ENCODE measurements around the gene SMIM23. TPM values are rescaled to one million over a fixed set of nuclear protein-coding genes. Genes with fewer than 3 reads are reported as not detected.
A peak's percentile ranks its signal among the peaks of the same experiment; 100 is the strongest.

SMIM23 gene
- polyA plus RNA-seq, 3 donors, result not detected

DNA sequence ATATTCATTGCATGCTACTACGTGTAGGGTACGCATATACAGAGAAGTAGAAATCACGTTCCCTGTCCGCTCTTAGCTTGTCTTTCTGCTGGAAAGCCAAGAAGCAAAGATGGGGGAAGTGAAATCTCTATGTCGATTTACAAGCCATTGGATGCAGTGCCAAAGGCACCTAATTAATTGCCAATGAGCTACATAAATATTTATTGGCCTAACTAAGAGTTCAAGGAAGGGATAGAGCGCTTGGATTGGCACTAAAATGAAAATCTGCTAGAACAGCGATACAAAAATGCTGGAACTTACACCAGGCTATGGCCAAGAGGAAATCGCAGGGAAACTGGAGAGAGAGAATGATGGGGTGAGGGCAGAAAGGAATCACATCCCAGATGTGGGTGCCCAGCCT, 10.8 kb downstream of the SMIM23 start:
- H3K27me3 ChIP-seq (ENCODE audit: control insufficient read depth in 2 of 2, insufficient read depth in 2 of 2, low read length in 2 of 2), result no peaks in the 10 kb centered on the region
- no peak for TF ChIP-seq CTCF (IDR thresholded peaks at IDR 0.05)
- Mint-ChIP-seq H3K9me3 (no peaks in the 10 kb centered on the region), H3K4me3 (no peak overlapping the region), H3K36me3 (no peaks in the 10 kb centered on the region), H3K27me3 (ENCODE audit: low read depth in 3 of 3) (peaks cover 0 to 3% (median 2%) of the 10 kb centered on the region in 3 donors), H3K27ac (no peak overlapping the region), H3K4me1 (peaks cover 6% of the 10 kb centered on the region)
- H3K9ac ChIP-seq (ENCODE audit: insufficient read depth, low read length, poor library complexity, severe bottlenecking), result no peak overlapping the region
- intact Hi-C loops (cut with micrococcal nuclease), result no loop called here
- no peak overlapping the region for H3K4me2 ChIP-seq (replicated peaks; ENCODE audit: extremely low read depth, low read length, poor library complexity, severe bottlenecking)
- no peak overlapping the region for H3K27ac ChIP-seq (ENCODE audit: low read depth in 1 of 2, low read length in 2 of 2)
- H4K20me1 ChIP-seq (ENCODE audit: insufficient read depth, low read length), result no peaks in the 10 kb centered on the region
- no peak for DNase-seq
- no peaks in the 10 kb centered on the region for H3K79me2 ChIP-seq (ENCODE audit: insufficient read depth, low read length)
- no peak overlapping the region for H3K4me3 ChIP-seq (replicated peaks in 1 of 3; ENCODE audit: low read depth in 2 of 3, low read length in 3 of 3)
- no peaks in the 10 kb centered on the region for H3K9me3 ChIP-seq (replicated peaks in 1 of 2; ENCODE audit: control insufficient read depth in 1 of 2, insufficient read depth in 1 of 2, low read length in 2 of 2)
- H3K36me3 ChIP-seq (replicated peaks in 1 of 2; ENCODE audit: control insufficient read depth in 1 of 2, insufficient read depth in 2 of 2, low read length in 2 of 2), result no peaks in the 10 kb centered on the region
- H2AFZ ChIP-seq (ENCODE audit: insufficient read depth, low read depth, low read length, poor library complexity, severe bottlenecking), result no peak overlapping the region
- WGBS (ENCODE audit: insufficient coverage), result 94% methylated on average over 7 of the region's 8 CpGs
- peaks cover 0 to 3% of the 10 kb centered on the region in 2 donors for H3K4me1 ChIP-seq (ENCODE audit: control insufficient read depth in 1 of 2, insufficient read depth in 2 of 2, low read length in 2 of 2)

- no peaks in the 10 kb centered on the region for H3K36me3 Mint-ChIP-seq
- whole genome bisulfite sequencing (ENCODE audit: insufficient coverage), result 20% methylated on average over 2 of the region's 5 CpGs
- H3K9me3 ChIP-seq (replicated peaks in 1 of 2; ENCODE audit: control insufficient read depth in 1 of 2, insufficient read depth in 1 of 2, low read length in 2 of 2), result no peaks in the 10 kb centered on the region
- no peaks in the 10 kb centered on the region for H3K79me2 ChIP-seq (ENCODE audit: insufficient read depth, low read length)
- H3K4me2 ChIP-seq (replicated peaks; ENCODE audit: extremely low read depth, low read length, poor library complexity, severe bottlenecking), result no peak overlapping the region
- no peaks in the 10 kb centered on the region for H3K9me3 Mint-ChIP-seq
- H3K36me3 ChIP-seq (replicated peaks in 1 of 2; ENCODE audit: control insufficient read depth in 1 of 2, insufficient read depth in 2 of 2, low read length in 2 of 2), result no peaks in the 10 kb centered on the region
- H3K4me3 Mint-ChIP-seq, result no peak overlapping the region
- H3K27me3 Mint-ChIP-seq (ENCODE audit: low read depth in 3 of 3), result peaks cover 0 to 3% (median 2%) of the 10 kb centered on the region in 3 donors
- H3K4me1 ChIP-seq (ENCODE audit: control insufficient read depth in 1 of 2, insufficient read depth in 2 of 2, low read length in 2 of 2), result peaks cover 0 to 3% of the 10 kb centered on the region in 2 donors
- H3K4me1 Mint-ChIP-seq, result peaks cover 6% of the 10 kb centered on the region
- no peak overlapping the region for H3K27ac Mint-ChIP-seq
- peak; percentile 15 to 26 (median 20) for DNase-seq
- no peak for TF ChIP-seq CTCF (IDR thresholded peaks at IDR 0.05)
- no peaks in the 10 kb centered on the region for H4K20me1 ChIP-seq (ENCODE audit: insufficient read depth, low read length)
- no peak overlapping the region for H3K27ac ChIP-seq (ENCODE audit: low read depth in 1 of 2, low read length in 2 of 2)
- no peak overlapping the region for H3K9ac ChIP-seq (ENCODE audit: insufficient read depth, low read length, poor library complexity, severe bottlenecking)
- no peaks in the 10 kb centered on the region for H3K27me3 ChIP-seq (ENCODE audit: control insufficient read depth in 2 of 2, insufficient read depth in 2 of 2, low read length in 2 of 2)
- H3K4me3 ChIP-seq (replicated peaks in 1 of 3; ENCODE audit: low read depth in 2 of 3, low read length in 3 of 3), result no peak overlapping the region
- intact Hi-C loops (cut with micrococcal nuclease), result no loop called here
- no peak overlapping the region for H2AFZ ChIP-seq (ENCODE audit: insufficient read depth, low read depth, low read length, poor library complexity, severe bottlenecking)
Measured at GRCh38 chr5:171797543-171797942, 11.9 kb downstream of the SMIM23 start.
